ENCODE measurements around the gene DAZAP2. TPM values are rescaled to one million over a fixed set of nuclear protein-coding genes. Genes with fewer than 3 reads are reported as not detected.
"Not testable (repeated sequence)": the region's sequence is repeated elsewhere in the genome, so short reads cannot be mapped to it uniquely, and the experiment has no call there.

Gene DAZAP2
- total and polyA plus RNA-seq, 2 of the 13 experiments (the other 11 are each of a cell fraction or from before 2014, with no cell fraction given) = 64.5 to 222 TPM

GRCh38 chr12:51219322-51219721 lies 19.3 kb upstream of the DAZAP2 start (continued):
- no peak for TF ChIP-seq ZNF609 (CRISPR knock-in tag; IDR thresholded peaks at IDR 0.05; ENCODE audit: borderline replicate concordance)

GRCh38 chr12:51219857-51220256 lies 18.8 kb upstream of the DAZAP2 start:
- H4K20me1 ChIP-seq (ENCODE audit: insufficient read depth, low read length); CTCF ChIA-PET (ENCODE audit: low intra/inter-chr PET ratio, low total read pairs); BruUV-seq (replicated peaks); ATAC-seq; H3K36me3 ChIP-seq (replicated peaks in 1 of 2; ENCODE audit: control insufficient read depth in 1 of 2, insufficient read depth in 2 of 2, low read length in 2 of 2); H3K9me3 ChIP-seq (ENCODE audit: low read length); DNase-seq (ENCODE audit: low spot score); in situ Hi-C loops (cut with HindIII; ENCODE audit: extremely low pct_ligation_motif_present, low pct_unique_long_range_greater_than_20kb); H3K9ac ChIP-seq (ENCODE audit: insufficient read depth, low read depth, low read length); H2AFZ ChIP-seq (ENCODE audit: low read length); FAIRE-seq; H3K79me2 ChIP-seq (ENCODE audit: insufficient read depth, low read length); H3K27me3 ChIP-seq (ENCODE audit: control insufficient read depth in 1 of 2, insufficient read depth in 2 of 2, low read length in 2 of 2); H3K27ac ChIP-seq (ENCODE audit: extremely low read length, insufficient read depth, low read length): not testable (repeated sequence)
- peak overlapping the region; percentile 99 for H3K4me2 ChIP-seq (ENCODE audit: low read depth, low read length)
- H3K4me1 ChIP-seq (ENCODE audit: insufficient read depth, low read length) = peaks cover 16% of the 10 kb centered on the region
- peak overlapping the region in 1 of 3 experiments; percentile 79; a peak in 1 of 6 replicates for H3K4me3 ChIP-seq (replicated peaks in 1 of 3; ENCODE audit: insufficient read depth in 1 of 3, low read depth in 2 of 3, low read length in 3 of 3)
- WGBS (ENCODE audit: low lambda C conversion rate) = 88% methylated on average over 12 of the region's 12 CpGs
- POLR2A ChIA-PET = interaction anchor here (1.2 to 2.3 kb wide), 2 partner anchors 11 to 19 kb away, joined by 4 to 5 read pairs; partner anchors contain the start of gene DAZAP2
- intact Hi-C loops (cut with micrococcal nuclease; ENCODE audit: unreplicated experiment) = loop anchor here (2.0 kb wide), 1 partner anchor 47 kb away; the partner anchor contains the start of gene TFCP2

Data from HepG2 (cell line).